ENCODE results near the gene CD209.

Gene CD209

GRCh38 chr19:7738023-7738422 is 9.3 kb downstream of the CD209 start:
- no peak for ATAC-seq
- TF ChIP-seq TSHZ2 (CRISPR knock-in tag; IDR thresholded peaks at IDR 0.05) (no peak), ARNTL (CRISPR knock-in tag; IDR thresholded peaks at IDR 0.05; ENCODE audit: borderline replicate concordance, low read depth) (no peak), TCF4 (CRISPR knock-in tag; IDR thresholded peaks at IDR 0.05; ENCODE audit: borderline replicate concordance) (no peak), ISL1 (CRISPR knock-in tag; IDR thresholded peaks at IDR 0.05) (no peak), ZFP3 (CRISPR knock-in tag; IDR thresholded peaks at IDR 0.05) (no peak), BACH2 (CRISPR knock-in tag; IDR thresholded peaks at IDR 0.05; ENCODE audit: borderline replicate concordance) (no peak), ZNF8 (CRISPR knock-in tag; IDR thresholded peaks at IDR 0.05) (no peak), CREB5 (CRISPR knock-in tag; IDR thresholded peaks at IDR 0.05; ENCODE audit: low read depth) (no peak)

DNA sequence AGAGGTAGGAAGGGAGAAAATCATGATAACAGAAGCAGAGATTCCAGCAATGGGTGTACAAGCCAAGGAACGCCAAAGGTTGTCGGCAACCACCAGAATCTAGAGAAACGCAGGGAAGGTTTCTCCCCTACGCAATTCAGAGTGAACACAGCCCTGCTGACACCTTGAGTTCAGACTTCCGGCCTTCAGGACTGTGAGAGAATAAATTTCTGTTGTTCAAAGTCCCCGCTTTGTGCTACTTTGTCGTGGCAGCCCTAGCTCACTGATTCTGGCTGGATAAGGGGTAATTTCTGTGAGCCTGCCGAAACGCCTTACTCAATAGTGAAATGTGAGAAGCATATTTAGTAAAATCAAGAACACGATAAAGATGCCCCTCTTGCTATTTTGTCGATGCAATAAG is 10.1 kb downstream of the CD209 start:
- TF ChIP-seq ZFP3 (CRISPR knock-in tag; IDR thresholded peaks at IDR 0.05) (no peak), RARB (CRISPR knock-in tag; IDR thresholded peaks at IDR 0.05) (no peak), TSHZ2 (CRISPR knock-in tag; IDR thresholded peaks at IDR 0.05) (no peak), CREB5 (CRISPR knock-in tag; IDR thresholded peaks at IDR 0.05; ENCODE audit: low read depth) (no peak), OSR1 (CRISPR knock-in tag; IDR thresholded peaks at IDR 0.05) (no peak), ARNTL (CRISPR knock-in tag; IDR thresholded peaks at IDR 0.05; ENCODE audit: borderline replicate concordance, low read depth) (no peak), BACH2 (CRISPR knock-in tag; IDR thresholded peaks at IDR 0.05; ENCODE audit: borderline replicate concordance) (no peak), ZFP30 (CRISPR knock-in tag; IDR thresholded peaks at IDR 0.05) (no peak)
- TF ChIP-seq, protein P1, sequence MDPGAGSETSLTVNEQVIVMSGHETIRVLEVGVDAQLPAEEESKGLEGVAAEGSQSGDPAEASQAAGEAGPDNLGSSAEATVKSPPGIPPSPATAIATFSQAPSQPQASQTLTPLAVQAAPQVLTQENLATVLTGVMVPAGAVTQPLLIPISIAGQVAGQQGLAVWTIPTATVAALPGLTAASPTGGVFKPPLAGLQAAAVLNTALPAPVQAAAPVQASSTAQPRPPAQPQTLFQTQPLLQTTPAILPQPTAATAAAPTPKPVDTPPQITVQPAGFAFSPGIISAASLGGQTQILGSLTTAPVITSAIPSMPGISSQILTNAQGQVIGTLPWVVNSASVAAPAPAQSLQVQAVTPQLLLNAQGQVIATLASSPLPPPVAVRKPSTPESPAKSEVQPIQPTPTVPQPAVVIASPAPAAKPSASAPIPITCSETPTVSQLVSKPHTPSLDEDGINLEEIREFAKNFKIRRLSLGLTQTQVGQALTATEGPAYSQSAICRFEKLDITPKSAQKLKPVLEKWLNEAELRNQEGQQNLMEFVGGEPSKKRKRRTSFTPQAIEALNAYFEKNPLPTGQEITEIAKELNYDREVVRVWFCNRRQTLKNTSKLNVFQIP (CRISPR knock-in tag; IDR thresholded peaks at IDR 0.05; ENCODE audit: borderline replicate concordance, low read depth), result no peak
- ATAC-seq, result no peak

GRCh38 chr19:7736148-7736547 is 11.2 kb downstream of the CD209 start:
- no peak for ATAC-seq
- no peak for TF ChIP-seq ARNTL (CRISPR knock-in tag; IDR thresholded peaks at IDR 0.05; ENCODE audit: borderline replicate concordance, low read depth)
- TF ChIP-seq PATZ1 (CRISPR knock-in tag; IDR thresholded peaks at IDR 0.05; ENCODE audit: borderline replicate concordance), result no peak
- TF ChIP-seq CSRNP3 (CRISPR knock-in tag; IDR thresholded peaks at IDR 0.05), result no peak
- no peak for TF ChIP-seq ZC3H10 (CRISPR knock-in tag; IDR thresholded peaks at IDR 0.05)
- TF ChIP-seq GLIS3 (CRISPR knock-in tag; IDR thresholded peaks at IDR 0.05), result no peak
- no peak for TF ChIP-seq CREB5 (CRISPR knock-in tag; IDR thresholded peaks at IDR 0.05; ENCODE audit: low read depth)
- TF ChIP-seq ZNF8 (CRISPR knock-in tag; IDR thresholded peaks at IDR 0.05), result no peak
- no peak for TF ChIP-seq ZFP3 (CRISPR knock-in tag; IDR thresholded peaks at IDR 0.05)
- TF ChIP-seq PPARA (CRISPR knock-in tag; IDR thresholded peaks at IDR 0.05; ENCODE audit: borderline replicate concordance), result no peak
- TF ChIP-seq SNAI2 (CRISPR knock-in tag; IDR thresholded peaks at IDR 0.05), result no peak
- TF ChIP-seq TSHZ2 (CRISPR knock-in tag; IDR thresholded peaks at IDR 0.05), result no peak
- TF ChIP-seq ISL1 (CRISPR knock-in tag; IDR thresholded peaks at IDR 0.05), result no peak
